OCI-M1 (cell line): ENCODE measurements around the gene PARPBP.
"Not testable (repeated sequence)": the region's sequence is repeated elsewhere in the genome, so short reads cannot be mapped to it uniquely, and the experiment has no call there.

Experiments used
- DNase-seq: peaks from one replicate; lab custom pipeline; 2025; lab: John Stamatoyannopoulos, UW

Gene PARPBP

GRCh38 chr12:102147062-102147587 lies 27.1 kb downstream of the PARPBP start:
- DNase-seq = not testable (repeated sequence)

GRCh38 chr12:102155206-102155605 lies 35.2 kb downstream of the PARPBP start:
- not testable (repeated sequence) for DNase-seq

- no peak for DNase-seq
Measured at GRCh38 chr12:102163383-102163782, 43.4 kb downstream of the PARPBP start.

GRCh38 chr12:102167821-102168604 lies 48.0 kb downstream of the PARPBP start:
- DNase-seq = peak; percentile 29

- DNase-seq = peak; percentile 60
Measured at GRCh38 chr12:102169922-102170621, 50.1 kb downstream of the PARPBP start.

- no peak for DNase-seq
Measured at GRCh38 chr12:102171951-102172350, 52.0 kb downstream of the PARPBP start.

GRCh38 chr12:102172436-102172835 lies 52.5 kb downstream of the PARPBP start:
- DNase-seq = no peak

- DNase-seq = no peak
Measured at GRCh38 chr12:102174117-102174516, 54.1 kb downstream of the PARPBP start.

- no peak for DNase-seq
Measured at GRCh38 chr12:102174761-102175160, 54.8 kb downstream of the PARPBP start.

- DNase-seq = peak; percentile 34
Measured at GRCh38 chr12:102182635-102183034, 62.7 kb downstream of the PARPBP start.

GRCh38 chr12:102195826-102196225 lies 75.8 kb downstream of the PARPBP start:
- no peak for DNase-seq

GRCh38 chr12:102197789-102198188 lies 77.8 kb downstream of the PARPBP start, which contains the start of gene PMCH:
TSS of gene PMCH (minus strand) at chr12:102197833. CDS start at chr12:102197770, 63 bp downstream.
- no peak for DNase-seq

GRCh38 chr12:102201436-102202061 lies 81.6 kb downstream of the PARPBP start:
- no peak for DNase-seq

GRCh38 chr12:102202556-102202955 lies 82.6 kb downstream of the PARPBP start:
- DNase-seq = no peak

- DNase-seq = no peak
Measured at GRCh38 chr12:102204025-102204424, 84.0 kb downstream of the PARPBP start.

- peak; percentile 60 for DNase-seq
Measured at GRCh38 chr12:102215992-102216691, 96.2 kb downstream of the PARPBP start.

GRCh38 chr12:102220736-102221135 lies 100.8 kb downstream of the PARPBP start:
- no peak for DNase-seq

- DNase-seq = no peak
Measured at GRCh38 chr12:102227954-102228353, 108.0 kb downstream of the PARPBP start.

- no peak for DNase-seq
Measured at GRCh38 chr12:102232036-102232435, 112.1 kb downstream of the PARPBP start.

GRCh38 chr12:102232446-102232845 lies 112.5 kb downstream of the PARPBP start:
- no peak for DNase-seq

GRCh38 chr12:102234599-102234998 lies 114.6 kb downstream of the PARPBP start:
- DNase-seq = no peak

- not testable (repeated sequence) for DNase-seq
Measured at GRCh38 chr12:102240859-102241258, 120.9 kb downstream of the PARPBP start.
